Esophagus muscularis mucosa (tissue), 3 donors: ENCODE results near the gene AKT3.
"Not testable (repeated sequence)": the region's sequence is repeated elsewhere in the genome, so short reads cannot be mapped to it uniquely, and the experiment has no call there.

ENCODE experiments used
- CTCF ChIP-seq, 3 experiments: fragments of 200-600 bp in 2 of 3; fragments of 450-650 bp in 1 of 3; sonication (generic) in 2 of 3; IDR thresholded peaks; one replicate each; pipeline ENCODE4 v1.5.1; 2017 to 2019; ENCODE audit warnings: antibody characterized with exemption in 3 of 3, mild to moderate bottlenecking in 2 of 3, moderate library complexity in 1 of 3
- POLR2A ChIP-seq: fragments of 450-650 bp; IDR thresholded peaks from one replicate; pipeline ENCODE4 v1.6.1; 2017; ENCODE audit warnings: antibody characterized with exemption, moderate library complexity, mild to moderate bottlenecking, low read depth

GRCh38 chr1:243772361-243773050 is 77.5 kb downstream of the AKT3 start:
- not testable (repeated sequence) for TF ChIP-seq POLR2A; CTCF (IDR thresholded peaks at IDR 0.05)
